ENCODE measurements around the gene GIT2.

Gene GIT2

DNA sequence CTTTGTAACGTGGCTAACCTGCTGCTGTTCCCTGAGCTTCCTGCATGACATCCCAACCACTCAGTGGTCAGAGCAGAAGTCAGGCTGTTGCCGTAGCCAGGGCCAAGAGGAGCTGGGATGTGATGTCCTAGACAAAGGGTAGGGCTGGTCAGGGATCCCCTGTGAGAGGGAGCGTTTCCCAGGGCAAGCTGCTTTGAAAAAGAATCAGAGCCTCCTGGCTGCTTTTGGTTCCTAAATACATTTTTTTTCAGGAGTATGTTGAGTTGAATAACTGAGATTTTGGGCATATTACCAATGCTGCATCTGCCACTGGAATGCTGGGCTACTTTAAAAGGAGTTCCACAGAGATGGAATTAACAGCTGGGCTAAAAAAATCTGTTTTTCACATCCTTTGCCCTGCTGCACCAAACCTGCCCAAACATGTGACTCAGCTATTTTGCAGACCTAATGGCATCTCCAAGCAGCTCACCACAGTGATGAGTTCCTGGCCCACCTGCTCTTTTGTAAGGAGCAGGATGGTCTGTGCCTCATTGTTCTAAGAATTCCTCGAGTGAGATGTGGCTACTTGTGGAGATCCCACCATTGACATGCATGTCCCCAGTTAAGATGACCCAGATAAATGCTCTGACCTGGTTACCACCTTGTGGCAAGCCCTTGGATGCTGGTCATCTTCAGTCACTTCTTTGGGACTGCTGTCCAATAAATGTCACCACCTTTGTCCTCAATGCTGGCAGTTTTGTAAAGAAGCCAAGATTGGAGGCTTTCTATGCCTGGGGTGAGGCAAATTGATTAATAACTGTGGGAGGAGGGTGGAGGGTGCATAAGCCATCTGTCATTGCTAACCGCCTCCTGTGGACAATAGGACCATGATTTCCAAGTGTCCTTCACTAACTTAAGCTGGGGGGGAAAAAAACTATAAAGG is 27.2 kb upstream of the GIT2 start:
- Histone ChIP-seq H3K36me3 (ENCODE audit: control insufficient read depth, insufficient read depth, low read length) (peaks cover 27% of the 10 kb centered on the region), H3K27me3 (replicated peaks; ENCODE audit: control insufficient read depth, insufficient read depth, low read length) (no peaks in the 10 kb centered on the region), H3K4me3 (replicated peaks; ENCODE audit: low read depth, low read length) (no peak overlapping the region)
- DNase-seq (ENCODE audit: extremely low read depth, insufficient read length): no peak
- TF ChIP-seq, protein P1, sequence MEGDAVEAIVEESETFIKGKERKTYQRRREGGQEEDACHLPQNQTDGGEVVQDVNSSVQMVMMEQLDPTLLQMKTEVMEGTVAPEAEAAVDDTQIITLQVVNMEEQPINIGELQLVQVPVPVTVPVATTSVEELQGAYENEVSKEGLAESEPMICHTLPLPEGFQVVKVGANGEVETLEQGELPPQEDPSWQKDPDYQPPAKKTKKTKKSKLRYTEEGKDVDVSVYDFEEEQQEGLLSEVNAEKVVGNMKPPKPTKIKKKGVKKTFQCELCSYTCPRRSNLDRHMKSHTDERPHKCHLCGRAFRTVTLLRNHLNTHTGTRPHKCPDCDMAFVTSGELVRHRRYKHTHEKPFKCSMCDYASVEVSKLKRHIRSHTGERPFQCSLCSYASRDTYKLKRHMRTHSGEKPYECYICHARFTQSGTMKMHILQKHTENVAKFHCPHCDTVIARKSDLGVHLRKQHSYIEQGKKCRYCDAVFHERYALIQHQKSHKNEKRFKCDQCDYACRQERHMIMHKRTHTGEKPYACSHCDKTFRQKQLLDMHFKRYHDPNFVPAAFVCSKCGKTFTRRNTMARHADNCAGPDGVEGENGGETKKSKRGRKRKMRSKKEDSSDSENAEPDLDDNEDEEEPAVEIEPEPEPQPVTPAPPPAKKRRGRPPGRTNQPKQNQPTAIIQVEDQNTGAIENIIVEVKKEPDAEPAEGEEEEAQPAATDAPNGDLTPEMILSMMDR (IDR thresholded peaks at IDR 0.05; ENCODE audit: insufficient read depth, low read length, poor library complexity, severe bottlenecking): no peak

DNA sequence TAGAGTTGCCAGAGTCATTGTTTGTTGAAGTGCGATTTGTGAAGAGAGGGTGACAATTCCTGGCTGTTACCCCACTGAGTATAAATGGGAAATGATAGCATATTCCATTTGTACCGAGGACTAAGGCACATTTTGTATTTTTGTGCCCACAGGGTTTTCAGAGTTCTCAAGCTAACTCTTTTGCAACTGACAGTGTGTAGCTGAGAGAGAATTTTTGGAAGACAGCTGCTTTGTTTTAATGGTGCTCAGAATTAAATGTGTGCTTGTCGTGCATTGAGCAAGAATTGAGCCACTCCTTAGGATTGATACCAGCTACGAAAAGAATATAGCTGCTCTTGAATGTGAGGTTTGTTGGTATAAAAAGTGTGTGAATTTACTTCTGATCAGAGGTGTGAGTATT is 24.8 kb upstream of the GIT2 start:
- no peak for DNase-seq (ENCODE audit: extremely low read depth, insufficient read length)
- Histone ChIP-seq H3K27me3 (replicated peaks; ENCODE audit: control insufficient read depth, insufficient read depth, low read length) (no peaks in the 10 kb centered on the region), H3K36me3 (ENCODE audit: control insufficient read depth, insufficient read depth, low read length) (peaks cover 27% of the 10 kb centered on the region), H3K4me3 (replicated peaks; ENCODE audit: low read depth, low read length) (no peak overlapping the region)
- TF ChIP-seq, protein P1 (IDR thresholded peaks at IDR 0.05; ENCODE audit: insufficient read depth, low read length, poor library complexity, severe bottlenecking): no peak

DNA sequence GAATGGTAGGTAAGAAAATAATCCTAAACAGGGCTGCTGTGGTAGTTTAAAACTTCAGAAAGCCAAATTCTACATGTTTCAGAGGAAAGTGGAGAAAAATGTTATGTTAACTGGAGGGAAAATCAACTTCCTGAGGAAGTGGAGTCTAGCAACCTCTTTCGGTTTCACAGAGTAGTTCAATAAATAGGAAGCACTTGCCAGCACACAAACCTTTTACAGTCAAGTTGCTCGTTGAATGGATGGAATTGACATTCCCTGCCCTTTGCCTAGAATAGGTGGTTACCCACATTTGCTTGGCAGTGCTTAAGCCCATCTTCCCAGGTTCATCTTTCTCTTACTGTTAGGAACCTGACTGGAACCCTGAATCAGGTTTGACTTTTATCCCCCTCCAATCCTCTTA is 19.0 kb upstream of the GIT2 start:
- Histone ChIP-seq H3K36me3 (ENCODE audit: control insufficient read depth, insufficient read depth, low read length) (peaks cover 17% of the 10 kb centered on the region), H3K27me3 (replicated peaks; ENCODE audit: control insufficient read depth, insufficient read depth, low read length) (no peaks in the 10 kb centered on the region), H3K4me3 (replicated peaks; ENCODE audit: low read depth, low read length) (no peak overlapping the region)
- TF ChIP-seq, protein P1 (IDR thresholded peaks at IDR 0.05; ENCODE audit: insufficient read depth, low read length, poor library complexity, severe bottlenecking): no peak
- no peak for DNase-seq (ENCODE audit: extremely low read depth, insufficient read length)

DNA sequence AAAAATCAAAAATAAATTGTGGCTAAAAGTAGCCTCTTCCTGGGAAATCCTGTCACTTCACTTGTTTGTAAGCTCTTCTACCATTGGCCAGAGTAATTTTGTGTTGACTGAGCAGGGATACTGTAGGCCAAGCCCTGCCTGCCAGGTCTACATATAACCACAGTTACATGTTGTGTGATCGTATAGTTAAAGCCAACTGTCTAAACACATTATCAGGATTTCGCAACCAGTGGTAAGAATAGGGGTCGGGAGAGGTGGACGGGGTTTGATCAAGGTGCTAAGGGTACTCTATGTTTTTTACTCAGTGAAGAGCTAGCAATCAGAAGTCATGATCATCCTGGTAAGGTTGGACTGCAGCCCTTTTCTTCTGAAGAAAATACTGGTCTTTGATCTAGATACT is 16.5 kb upstream of the GIT2 start:
- no peaks in the 10 kb centered on the region for H3K27me3 ChIP-seq (replicated peaks; ENCODE audit: control insufficient read depth, insufficient read depth, low read length)
- peaks cover 5% of the 10 kb centered on the region for H3K36me3 ChIP-seq (ENCODE audit: control insufficient read depth, insufficient read depth, low read length)
- DNase-seq (ENCODE audit: extremely low read depth, insufficient read length): no peak
- TF ChIP-seq, protein P1 (IDR thresholded peaks at IDR 0.05; ENCODE audit: insufficient read depth, low read length, poor library complexity, severe bottlenecking): no peak
- H3K4me3 ChIP-seq (replicated peaks; ENCODE audit: low read depth, low read length): no peak overlapping the region

DNA sequence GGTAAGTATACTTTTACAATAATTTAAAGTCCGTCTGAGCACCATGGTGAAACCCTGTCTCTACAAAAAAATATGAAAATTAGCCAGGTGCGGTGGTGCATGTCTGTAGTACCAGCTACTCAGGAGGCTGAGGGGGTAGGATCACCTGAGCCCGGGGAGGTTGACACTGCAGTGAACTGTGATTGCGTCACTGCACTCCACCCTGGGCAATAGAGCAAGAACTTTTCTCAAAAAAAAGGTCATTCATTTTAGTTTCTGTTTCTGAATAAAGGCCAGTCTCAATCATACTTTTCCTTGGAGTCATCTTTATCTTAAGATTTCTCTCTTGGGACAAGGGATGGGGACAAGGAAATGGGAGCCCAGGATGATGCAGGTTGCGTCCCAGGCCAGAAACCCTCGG is 16.0 kb upstream of the GIT2 start:
- no peak for DNase-seq (ENCODE audit: extremely low read depth, insufficient read length)
- H3K27me3 ChIP-seq (replicated peaks; ENCODE audit: control insufficient read depth, insufficient read depth, low read length): no peaks in the 10 kb centered on the region
- peak overlapping the region; percentile 50 for H3K4me3 ChIP-seq (replicated peaks; ENCODE audit: low read depth, low read length)
- H3K36me3 ChIP-seq (ENCODE audit: control insufficient read depth, insufficient read depth, low read length): peaks cover 5% of the 10 kb centered on the region
- TF ChIP-seq, protein P1 (IDR thresholded peaks at IDR 0.05; ENCODE audit: insufficient read depth, low read length, poor library complexity, severe bottlenecking): no peak

All from GM06990 (cell line).